Gastrocnemius medialis (tissue), 4 donors: Measurements from ENCODE around the gene ATP6AP1. TPM values are rescaled to one million over a fixed set of nuclear protein-coding genes. Genes with fewer than 3 reads are reported as not detected.

Source experiments
- ATAC-seq, 2 donors: fragments of 150-250 bp; one replicate each; pipeline ENCODE4 v1.9.1; 2016
- DNase-seq, 2 donors: peaks; one replicate each; pipeline ENCODE4 v3.0.0-alpha.2; 2019
- H3K27ac ChIP-seq, 4 donors: fragments of 200-600 bp; sonication (generic); 1 replicate in 1 of 4; 2 replicates in 3 of 4; pipeline ENCODE4 v1.5.1; 2016 to 2018; ENCODE audit warnings: mild to moderate bottlenecking in 2 of 4, moderate library complexity in 1 of 4
- H3K27me3 ChIP-seq, 3 donors: fragments of 200-600 bp; sonication (generic) in 2 of 3; 1 replicate in 1 of 3; 2 replicates in 2 of 3; pipeline versions ENCODE4 v1.5.1 to v1.6.0; 2016 to 2019; ENCODE audit warnings: mild to moderate bottlenecking in 1 of 3, moderate library complexity in 1 of 3
- H3K36me3 ChIP-seq, 2 donors: fragments of 200-600 bp; sonication (generic) in 1 of 2; one replicate each; pipeline ENCODE4 v1.5.1; 2017 to 2018
- H3K4me1 ChIP-seq, 2 donors: fragments of 200-600 bp; sonication (generic) in 1 of 2; one replicate each; pipeline ENCODE4 v1.5.1; 2016 to 2017; ENCODE audit warnings: mild to moderate bottlenecking in 2 of 2
- H3K4me3 ChIP-seq, 4 donors: fragments of 200-600 bp; sonication (generic) in 3 of 4; 1 replicate in 1 of 4; 2 replicates in 3 of 4; pipeline ENCODE4 v1.5.1; 2016 to 2019; ENCODE audit warnings: mild to moderate bottlenecking in 2 of 4
- H3K9me3 ChIP-seq, 3 donors: fragments of 200-600 bp; sonication (generic) in 2 of 3; 1 replicate in 1 of 3; 2 replicates in 2 of 3; pipeline ENCODE4 v1.5.1; 2016 to 2019
- POLR2A ChIP-seq, 2 donors: fragments of 450-650 bp; IDR thresholded peaks; one replicate each; pipeline ENCODE4 v1.6.1; 2017; ENCODE audit warnings: antibody characterized with exemption in 2 of 2, mild to moderate bottlenecking in 2 of 2, moderate library complexity in 2 of 2
- in situ Hi-C, 4 donors: fragments of 200-750 bp; cut with MboI; loops; one replicate each; pipeline versions ENCODE4 v1.15.0 to v1.8.0; 2017; ENCODE audit warnings: low sequenced_read_pairs in 4 of 4
- intact Hi-C: fragments of 100-400 bp; cut with DNase I; formaldehyde crosslinking; loops from one replicate; pipeline ENCODE4 v1.15.1; 2023; ENCODE audit warnings: low total_unique reads
- total RNA-seq, 4 donors: library from RNA; depleted of rRNA; stranded (reverse); fragments of >200 nt; gene quantifications; one replicate each; pipeline versions ENCODE4 v1.1.0 to v1.2.3, GENCODE V29; 2016
- TF ChIP-seq, protein P1 (sequence below), 5 experiments: fragments of 450-650 bp in 3 of 5; fragments of 200-600 bp in 2 of 5; sonication (generic) in 2 of 5; IDR thresholded peaks in 4 of 5; conservative IDR thresholded peaks in 1 of 5; 1 replicate in 4 of 5; 2 replicates in 1 of 5; pipeline ENCODE4 v1.5.1; 2016 to 2019; ENCODE audit warnings: antibody characterized with exemption in 5 of 5, mild to moderate bottlenecking in 3 of 5, moderate library complexity in 3 of 5

Gene ATP6AP1
- total RNA-seq, 4 donors from 2014 or later: 16.7 to 37.8 (median 26.2) TPM

DNA sequence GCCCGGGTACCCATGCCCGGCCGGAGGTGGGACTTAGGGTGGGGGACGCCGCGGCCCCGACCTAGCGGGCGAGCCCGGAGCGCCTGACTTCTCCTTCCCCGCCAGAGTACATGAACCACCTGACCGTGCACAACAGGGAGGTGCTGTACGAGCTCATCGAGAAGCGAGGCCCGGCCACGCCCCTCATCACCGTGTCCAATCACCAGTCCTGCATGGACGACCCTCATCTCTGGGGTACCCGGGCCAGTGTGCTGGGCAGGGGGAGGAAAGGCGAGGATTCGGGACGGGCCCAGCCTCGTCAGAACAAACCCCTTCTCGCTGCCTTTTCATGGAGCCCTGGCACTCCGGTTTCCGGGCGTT is 16.5 kb upstream of the ATP6AP1 start:
- in situ Hi-C loops: loop anchor here in 2 of 4 donors (25.0 kb wide), 1 partner anchor 125 kb away; the partner anchor contains the start of genes G6PD (in 2 of the 2) and IKBKG (in 2 of the 2)
- peak; percentile 62 to 73 for DNase-seq

DNA sequence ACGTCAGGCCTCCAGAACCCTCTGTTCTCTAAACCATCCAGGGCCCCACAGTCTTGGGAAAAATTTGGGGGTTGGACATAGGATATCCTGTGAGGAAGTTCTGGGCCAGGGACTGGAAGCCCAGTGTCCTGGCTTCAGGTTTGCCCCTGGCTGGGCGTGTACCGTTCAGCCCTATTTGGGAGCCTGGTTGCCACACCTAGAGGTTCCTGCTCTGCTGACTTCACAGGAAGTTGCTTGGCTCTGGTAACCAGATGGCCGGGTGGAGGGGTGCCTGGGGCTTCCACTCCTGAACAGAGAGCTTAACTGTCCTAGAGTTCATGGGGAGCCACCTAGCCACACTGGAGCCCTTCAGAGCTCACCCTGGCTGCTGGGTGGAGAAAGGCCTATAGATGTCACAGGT is 16.0 kb upstream of the ATP6AP1 start:
- Histone ChIP-seq H3K27me3 (no peaks in the 10 kb centered on the region), H3K4me3 (peak overlapping the region; percentile 67 to 90 (median 78)), H3K9me3 (no peaks in the 10 kb centered on the region), H3K4me1 (peaks cover 12 to 32% of the 10 kb centered on the region in 2 donors), H3K36me3 (no peaks in the 10 kb centered on the region), H3K27ac (peak overlapping the region; percentile 91 to 98 (median 98))
- no peak for ATAC-seq
- intact Hi-C loops: loop anchor here (5.0 kb wide), 1 partner anchor 75 kb away; the partner anchor contains the start of gene UBL4A
- in situ Hi-C loops: loop anchor here in 2 of 4 donors (25.0 kb wide), 1 partner anchor 125 kb away; the partner anchor contains the start of genes G6PD (in 2 of the 2) and IKBKG (in 2 of the 2)
- no peak for TF ChIP-seq POLR2A (IDR thresholded peaks at IDR 0.05)
- DNase-seq: no peak

More for the DNA sequence above, 16.5 kb upstream of the ATP6AP1 start:
- intact Hi-C loops: loop anchor here (2.0 to 5.0 kb wide), 2 partner anchors 25 to 75 kb away; partner anchors contain the start of genes GDI1 and UBL4A
- Histone ChIP-seq H3K4me1 (peaks cover 12 to 32% of the 10 kb centered on the region in 2 donors), H3K36me3 (no peaks in the 10 kb centered on the region), H3K27ac (peak overlapping the region; percentile 91 to 98 (median 98)), H3K9me3 (no peaks in the 10 kb centered on the region), H3K4me3 (peak overlapping the region; percentile 67 to 90 (median 78)), H3K27me3 (no peaks in the 10 kb centered on the region)
- TF ChIP-seq POLR2A (IDR thresholded peaks at IDR 0.05): peak in 1 of 2 donors; percentile 45
- TF ChIP-seq, protein P1, sequence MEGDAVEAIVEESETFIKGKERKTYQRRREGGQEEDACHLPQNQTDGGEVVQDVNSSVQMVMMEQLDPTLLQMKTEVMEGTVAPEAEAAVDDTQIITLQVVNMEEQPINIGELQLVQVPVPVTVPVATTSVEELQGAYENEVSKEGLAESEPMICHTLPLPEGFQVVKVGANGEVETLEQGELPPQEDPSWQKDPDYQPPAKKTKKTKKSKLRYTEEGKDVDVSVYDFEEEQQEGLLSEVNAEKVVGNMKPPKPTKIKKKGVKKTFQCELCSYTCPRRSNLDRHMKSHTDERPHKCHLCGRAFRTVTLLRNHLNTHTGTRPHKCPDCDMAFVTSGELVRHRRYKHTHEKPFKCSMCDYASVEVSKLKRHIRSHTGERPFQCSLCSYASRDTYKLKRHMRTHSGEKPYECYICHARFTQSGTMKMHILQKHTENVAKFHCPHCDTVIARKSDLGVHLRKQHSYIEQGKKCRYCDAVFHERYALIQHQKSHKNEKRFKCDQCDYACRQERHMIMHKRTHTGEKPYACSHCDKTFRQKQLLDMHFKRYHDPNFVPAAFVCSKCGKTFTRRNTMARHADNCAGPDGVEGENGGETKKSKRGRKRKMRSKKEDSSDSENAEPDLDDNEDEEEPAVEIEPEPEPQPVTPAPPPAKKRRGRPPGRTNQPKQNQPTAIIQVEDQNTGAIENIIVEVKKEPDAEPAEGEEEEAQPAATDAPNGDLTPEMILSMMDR (IDR thresholded peaks at IDR 0.05 in 4 of 5, conservative IDR thresholded peaks at IDR 0.05 in 1 of 5): no peak
- ATAC-seq: peak; percentile 66 to 73

DNA sequence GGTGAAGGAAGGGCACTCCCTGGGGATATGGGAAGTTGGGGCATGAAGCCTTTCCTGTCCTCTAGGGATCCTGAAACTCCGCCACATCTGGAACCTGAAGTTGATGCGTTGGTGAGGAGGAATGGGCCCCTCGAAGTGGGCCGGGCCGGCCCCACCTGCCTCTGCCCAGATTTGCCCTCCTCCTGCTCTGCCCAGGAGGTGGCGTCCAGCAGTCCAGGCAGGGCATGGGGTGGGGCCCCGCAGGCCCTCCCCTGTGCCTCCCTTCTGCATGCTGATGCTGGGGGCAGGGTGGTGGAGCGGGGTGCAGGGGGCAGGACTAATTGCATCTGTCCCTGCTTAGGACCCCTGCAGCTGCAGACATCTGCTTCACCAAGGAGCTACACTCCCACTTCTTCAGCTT is 15.3 kb upstream of the ATP6AP1 start:
- TF ChIP-seq POLR2A (IDR thresholded peaks at IDR 0.05): no peak
- TF ChIP-seq, protein P1 (IDR thresholded peaks at IDR 0.05 in 4 of 5, conservative IDR thresholded peaks at IDR 0.05 in 1 of 5): no peak
- H3K27me3 ChIP-seq: no peaks in the 10 kb centered on the region
- H3K36me3 ChIP-seq: no peaks in the 10 kb centered on the region
- H3K4me1 ChIP-seq: peaks cover 7 to 27% of the 10 kb centered on the region in 2 donors
- H3K4me3 ChIP-seq: no peak overlapping the region
- H3K27ac ChIP-seq: peak overlapping the region in 2 of 4 donors; percentile 91 to 98
- intact Hi-C loops (loop anchor here (5.0 kb wide), 1 partner anchor 74 kb away; the partner anchor contains the start of gene UBL4A), in situ Hi-C loops (loop anchor here in 2 of 4 donors (25.0 kb wide), 1 partner anchor 124 kb away; the partner anchor contains the start of genes G6PD (in 2 of the 2) and IKBKG (in 2 of the 2))
- ATAC-seq: no peak
- no peak for DNase-seq
- no peaks in the 10 kb centered on the region for H3K9me3 ChIP-seq

DNA sequence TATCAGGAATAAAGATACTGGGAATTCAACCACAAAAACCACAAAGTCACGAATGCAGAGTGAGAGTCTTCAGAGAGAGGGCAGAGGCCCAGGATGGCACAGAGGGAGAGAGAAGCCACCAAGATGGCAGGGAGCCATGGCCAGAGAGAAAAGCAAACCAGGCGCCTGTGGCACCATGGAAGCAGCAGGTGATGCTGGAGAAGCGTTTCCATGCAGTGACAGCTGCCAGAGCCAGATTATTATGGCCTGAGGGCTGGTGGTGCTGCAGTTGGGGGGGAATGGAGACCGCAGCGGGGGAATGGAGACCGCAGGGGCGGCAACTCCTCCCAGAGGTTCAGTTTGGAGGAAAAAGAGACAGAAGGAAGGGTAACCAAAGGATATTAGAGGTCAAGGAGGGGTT is 11.3 kb upstream of the ATP6AP1 start:
- peaks cover 0 to 7% of the 10 kb centered on the region in 2 donors for H3K4me1 ChIP-seq
- H3K4me3 ChIP-seq: no peak overlapping the region
- intact Hi-C loops (no loop called here), in situ Hi-C loops (loop anchor here in 2 of 4 donors (25.0 kb wide), 1 partner anchor 120 kb away; the partner anchor contains the start of genes G6PD (in 2 of the 2) and IKBKG (in 2 of the 2))
- H3K36me3 ChIP-seq: no peaks in the 10 kb centered on the region
- TF ChIP-seq POLR2A (IDR thresholded peaks at IDR 0.05): no peak
- TF ChIP-seq, protein P1 (IDR thresholded peaks at IDR 0.05 in 4 of 5, conservative IDR thresholded peaks at IDR 0.05 in 1 of 5): no peak
- H3K9me3 ChIP-seq: no peaks in the 10 kb centered on the region
- ATAC-seq: peak in 1 of 2 donors; percentile 43
- no peak overlapping the region for H3K27ac ChIP-seq
- DNase-seq: no peak
- no peaks in the 10 kb centered on the region for H3K27me3 ChIP-seq

DNA sequence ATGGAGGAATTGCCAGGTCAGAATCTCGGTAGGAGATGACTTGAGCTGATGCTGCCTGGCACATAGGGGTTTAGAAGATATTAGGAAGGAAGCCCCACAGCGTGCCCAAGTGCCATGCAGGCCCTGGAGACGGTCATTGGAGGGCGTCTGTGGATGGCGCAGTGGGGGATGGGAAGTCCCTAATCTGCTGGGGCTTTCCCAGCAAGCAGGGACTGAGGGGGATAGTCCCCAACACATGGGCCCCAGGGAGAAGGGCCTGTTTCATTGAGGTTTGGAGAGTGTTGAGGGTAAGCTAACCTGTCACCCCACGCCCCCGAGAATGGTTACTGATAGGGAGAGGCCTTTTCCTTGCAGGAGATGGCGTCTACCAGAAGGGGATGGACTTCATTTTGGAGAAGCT is 9.3 kb upstream of the ATP6AP1 start:
- ATAC-seq (no peak), DNase-seq (no peak)

More for the DNA sequence above, 9.3 kb upstream of the ATP6AP1 start:
- Histone ChIP-seq H3K36me3 (no peaks in the 10 kb centered on the region), H3K4me3 (no peak overlapping the region), H3K27me3 (no peaks in the 10 kb centered on the region), H3K9me3 (no peaks in the 10 kb centered on the region), H3K4me1 (no peaks in the 10 kb centered on the region), H3K27ac (no peak overlapping the region)
- intact Hi-C loops: no loop called here
- in situ Hi-C loops: loop anchor here in 2 of 4 donors (25.0 kb wide), 1 partner anchor 118 kb away; the partner anchor contains the start of genes G6PD (in 2 of the 2) and IKBKG (in 2 of the 2)
- TF ChIP-seq POLR2A (IDR thresholded peaks at IDR 0.05): no peak
- TF ChIP-seq, protein P1 (IDR thresholded peaks at IDR 0.05 in 4 of 5, conservative IDR thresholded peaks at IDR 0.05 in 1 of 5): no peak
